ENCODE data around the gene PLD4. TPM values are rescaled to one million over a fixed set of nuclear protein-coding genes. Genes with fewer than 3 reads are reported as not detected.

Gene PLD4
- total RNA-seq, 1 experiment from 2014 or later = 0.07 TPM

DNA sequence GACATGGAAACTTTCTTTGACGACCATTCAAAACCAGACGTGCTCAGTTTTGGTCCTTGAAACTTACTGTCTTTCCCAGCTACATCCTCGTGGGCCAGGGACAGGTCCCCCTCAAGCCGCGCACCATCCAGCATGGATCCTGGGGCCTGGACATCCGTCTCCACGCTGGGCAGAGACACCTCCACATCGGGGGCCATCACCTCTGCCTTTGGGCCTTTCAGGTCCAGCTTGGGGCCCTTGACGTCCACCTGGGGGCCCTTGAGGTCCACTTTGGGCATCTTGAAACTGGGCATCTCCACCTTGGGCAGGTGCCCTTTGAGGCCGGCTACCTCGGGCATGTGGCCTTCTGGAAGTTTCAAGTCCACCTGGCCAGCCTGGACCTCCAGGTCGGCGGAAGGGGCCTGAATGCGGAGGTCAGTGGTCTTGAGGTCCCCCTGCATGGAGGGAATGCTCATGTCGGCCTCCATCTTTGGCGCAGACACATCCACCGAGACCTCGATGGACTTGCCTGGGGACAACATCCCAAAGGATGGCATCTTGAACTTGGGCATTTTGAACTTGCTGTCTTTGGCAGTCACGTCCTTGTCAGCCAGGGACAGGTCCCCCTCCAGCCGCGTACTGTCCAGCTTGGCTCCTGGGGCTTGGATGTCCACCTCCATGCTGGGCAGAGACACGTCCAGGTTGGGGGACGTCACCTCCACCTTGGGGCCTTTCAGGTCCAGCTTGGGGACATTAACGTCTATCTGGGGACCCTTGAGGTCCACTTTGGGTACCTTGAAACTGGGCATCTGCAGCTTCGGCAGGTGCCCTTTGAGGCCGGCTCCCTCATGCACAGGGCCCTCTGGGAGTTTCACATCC, 17.1 kb downstream of the PLD4 start:
- no peak overlapping the region for H3K4me3 Mint-ChIP-seq

GRCh38 chr14:104942586-104942985, 17.9 kb downstream of the PLD4 start:
- CTCF ChIA-PET = no interaction called here
- TF ChIP-seq TCF7 (CRISPR knock-in tag; IDR thresholded peaks at IDR 0.05; ENCODE audit: low read depth) = no peak
- no peak for TF ChIP-seq E2F5 (CRISPR knock-in tag; IDR thresholded peaks at IDR 0.05)
- no peak for TF ChIP-seq ZNF121 (CRISPR knock-in tag; IDR thresholded peaks at IDR 0.05)
- TF ChIP-seq JUN (CRISPR knock-in tag; IDR thresholded peaks at IDR 0.05) = no peak
- no peak for TF ChIP-seq SMAD3 (CRISPR knock-in tag; IDR thresholded peaks at IDR 0.05; ENCODE audit: borderline replicate concordance)
- no peak for TF ChIP-seq ZNF671 (CRISPR knock-in tag; IDR thresholded peaks at IDR 0.05)
- TF ChIP-seq SP1 (CRISPR knock-in tag; conservative IDR thresholded peaks at IDR 0.05) = no peak
- TF ChIP-seq, protein P1, sequence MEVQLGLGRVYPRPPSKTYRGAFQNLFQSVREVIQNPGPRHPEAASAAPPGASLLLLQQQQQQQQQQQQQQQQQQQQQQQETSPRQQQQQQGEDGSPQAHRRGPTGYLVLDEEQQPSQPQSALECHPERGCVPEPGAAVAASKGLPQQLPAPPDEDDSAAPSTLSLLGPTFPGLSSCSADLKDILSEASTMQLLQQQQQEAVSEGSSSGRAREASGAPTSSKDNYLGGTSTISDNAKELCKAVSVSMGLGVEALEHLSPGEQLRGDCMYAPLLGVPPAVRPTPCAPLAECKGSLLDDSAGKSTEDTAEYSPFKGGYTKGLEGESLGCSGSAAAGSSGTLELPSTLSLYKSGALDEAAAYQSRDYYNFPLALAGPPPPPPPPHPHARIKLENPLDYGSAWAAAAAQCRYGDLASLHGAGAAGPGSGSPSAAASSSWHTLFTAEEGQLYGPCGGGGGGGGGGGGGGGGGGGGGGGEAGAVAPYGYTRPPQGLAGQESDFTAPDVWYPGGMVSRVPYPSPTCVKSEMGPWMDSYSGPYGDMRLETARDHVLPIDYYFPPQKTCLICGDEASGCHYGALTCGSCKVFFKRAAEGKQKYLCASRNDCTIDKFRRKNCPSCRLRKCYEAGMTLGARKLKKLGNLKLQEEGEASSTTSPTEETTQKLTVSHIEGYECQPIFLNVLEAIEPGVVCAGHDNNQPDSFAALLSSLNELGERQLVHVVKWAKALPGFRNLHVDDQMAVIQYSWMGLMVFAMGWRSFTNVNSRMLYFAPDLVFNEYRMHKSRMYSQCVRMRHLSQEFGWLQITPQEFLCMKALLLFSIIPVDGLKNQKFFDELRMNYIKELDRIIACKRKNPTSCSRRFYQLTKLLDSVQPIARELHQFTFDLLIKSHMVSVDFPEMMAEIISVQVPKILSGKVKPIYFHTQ (CRISPR knock-in tag; IDR thresholded peaks at IDR 0.05) = no peak
- no peak for TF ChIP-seq HMGA2 (CRISPR knock-in tag; IDR thresholded peaks at IDR 0.05)
- no peak for TF ChIP-seq ARID4B (CRISPR knock-in tag; IDR thresholded peaks at IDR 0.05; ENCODE audit: borderline replicate concordance)

More for the DNA sequence above, 17.1 kb downstream of the PLD4 start:
- Mint-ChIP-seq H3K4me1 (no peaks in the 10 kb centered on the region), H3K36me3 (no peaks in the 10 kb centered on the region), H3K27me3 (ENCODE audit: low read depth) (peaks cover 38% of the 10 kb centered on the region), H3K9me3 (peaks cover 10% of the 10 kb centered on the region; the same call in 1 of the 2 replicates), H3K27ac (no peak overlapping the region)
- ChIA-PET POLR2A (no interaction called here), CTCF (interaction anchor here (0.6 to 2.5 kb wide), 17 partner anchors 9 to 354 kb away, joined by 3 to 24 read pairs (median 4); partner anchors contain the start of gene PLD4)
- TF ChIP-seq IRF1 (CRISPR knock-in tag; IDR thresholded peaks at IDR 0.05) = no peak
- no peak for TF ChIP-seq RELA (CRISPR knock-in tag; IDR thresholded peaks at IDR 0.05; ENCODE audit: borderline replicate concordance)
- no peak for TF ChIP-seq JAZF1 (CRISPR knock-in tag; IDR thresholded peaks at IDR 0.05)
- TF ChIP-seq SP1 (CRISPR knock-in tag; conservative IDR thresholded peaks at IDR 0.05) = no peak
- no peak for TF ChIP-seq GABPB1 (CRISPR knock-in tag; IDR thresholded peaks at IDR 0.05)
- TF ChIP-seq, protein P2, sequence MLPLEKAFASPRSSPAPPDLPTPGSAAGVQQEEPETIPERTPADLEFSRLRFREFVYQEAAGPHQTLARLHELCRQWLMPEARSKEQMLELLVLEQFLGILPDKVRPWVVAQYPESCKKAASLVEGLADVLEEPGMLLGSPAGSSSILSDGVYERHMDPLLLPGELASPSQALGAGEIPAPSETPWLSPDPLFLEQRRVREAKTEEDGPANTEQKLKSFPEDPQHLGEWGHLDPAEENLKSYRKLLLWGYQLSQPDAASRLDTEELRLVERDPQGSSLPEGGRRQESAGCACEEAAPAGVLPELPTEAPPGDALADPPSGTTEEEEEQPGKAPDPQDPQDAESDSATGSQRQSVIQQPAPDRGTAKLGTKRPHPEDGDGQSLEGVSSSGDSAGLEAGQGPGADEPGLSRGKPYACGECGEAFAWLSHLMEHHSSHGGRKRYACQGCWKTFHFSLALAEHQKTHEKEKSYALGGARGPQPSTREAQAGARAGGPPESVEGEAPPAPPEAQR (CRISPR knock-in tag; IDR thresholded peaks at IDR 0.05) = no peak
- TF ChIP-seq, protein P3, sequence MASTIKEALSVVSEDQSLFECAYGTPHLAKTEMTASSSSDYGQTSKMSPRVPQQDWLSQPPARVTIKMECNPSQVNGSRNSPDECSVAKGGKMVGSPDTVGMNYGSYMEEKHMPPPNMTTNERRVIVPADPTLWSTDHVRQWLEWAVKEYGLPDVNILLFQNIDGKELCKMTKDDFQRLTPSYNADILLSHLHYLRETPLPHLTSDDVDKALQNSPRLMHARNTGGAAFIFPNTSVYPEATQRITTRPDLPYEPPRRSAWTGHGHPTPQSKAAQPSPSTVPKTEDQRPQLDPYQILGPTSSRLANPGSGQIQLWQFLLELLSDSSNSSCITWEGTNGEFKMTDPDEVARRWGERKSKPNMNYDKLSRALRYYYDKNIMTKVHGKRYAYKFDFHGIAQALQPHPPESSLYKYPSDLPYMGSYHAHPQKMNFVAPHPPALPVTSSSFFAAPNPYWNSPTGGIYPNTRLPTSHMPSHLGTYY (CRISPR knock-in tag; IDR thresholded peaks at IDR 0.05) = no peak
- TF ChIP-seq ATF6 (CRISPR knock-in tag; IDR thresholded peaks at IDR 0.05) = no peak
- TF ChIP-seq ZNF263 (CRISPR knock-in tag; IDR thresholded peaks at IDR 0.05; ENCODE audit: low read depth) = no peak
- ATAC-seq (no peak), DNase-seq (ENCODE audit: low spot score) (no peak)

More at GRCh38 chr14:104942586-104942985, 17.9 kb downstream of the PLD4 start:
- ATAC-seq (no peak), DNase-seq (ENCODE audit: low spot score) (no peak)
- Mint-ChIP-seq H3K4me3 (no peak overlapping the region), H3K9me3 (peaks cover 10% of the 10 kb centered on the region; the same call in 1 of the 2 replicates), H3K36me3 (no peaks in the 10 kb centered on the region), H3K4me1 (no peaks in the 10 kb centered on the region), H3K27ac (no peak overlapping the region), H3K27me3 (ENCODE audit: low read depth) (peaks cover 30% of the 10 kb centered on the region)
- POLR2A ChIA-PET = no interaction called here

All from WTC11 (cell line).